COR-L47 (cell line): ENCODE results near the gene TEX19.
"Not testable (repeated sequence)": the region's sequence is repeated elsewhere in the genome, so short reads cannot be mapped to it uniquely, and the experiment has no call there.

Experiments
- DNase-seq: peaks from one replicate; lab custom pipeline; 2025; lab: John Stamatoyannopoulos, UW

Gene TEX19

GRCh38 chr17:82356845-82357355 is 2.1 kb upstream of the TEX19 start:
- DNase-seq = peak; percentile 36

GRCh38 chr17:82357394-82357793 is 1.7 kb upstream of the TEX19 start:
- DNase-seq = no peak

- DNase-seq = not testable (repeated sequence)
These were observed 516 bp downstream of the TEX19 start for GRCh38 chr17:82359451-82360074.

- no peak for DNase-seq
These were observed 3.0 kb downstream of the TEX19 start for GRCh38 chr17:82361885-82362633.

GRCh38 chr17:82365606-82366295 is 6.7 kb downstream of the TEX19 start:
- no peak for DNase-seq

GRCh38 chr17:82366749-82367148 is 7.7 kb downstream of the TEX19 start:
- peak; percentile 49 for DNase-seq

- no peak for DNase-seq
These were observed 8.9 kb downstream of the TEX19 start for GRCh38 chr17:82367724-82368524.

- no peak for DNase-seq
These were observed 10.2 kb downstream of the TEX19 start for GRCh38 chr17:82369211-82369610.

GRCh38 chr17:82370471-82371332 is 11.7 kb downstream of the TEX19 start:
- DNase-seq = no peak

GRCh38 chr17:82371333-82372248 is 12.5 kb downstream of the TEX19 start, which contains the start of gene UTS2R:
UTS2R (plus strand) TSS chr17:82371765; CDS start chr17:82374325, 2,560 bp downstream.
- DNase-seq = no peak

GRCh38 chr17:82372249-82373071 is 13.4 kb downstream of the TEX19 start:
- no peak for DNase-seq

- DNase-seq = not testable (repeated sequence)
These were observed 14.0 kb downstream of the TEX19 start for GRCh38 chr17:82373072-82373452.

GRCh38 chr17:82373731-82374625 is 14.9 kb downstream of the TEX19 start:
- DNase-seq = no peak

GRCh38 chr17:82374626-82375331 is 15.7 kb downstream of the TEX19 start:
- DNase-seq = no peak

- no peak for DNase-seq
These were observed 16.5 kb downstream of the TEX19 start for GRCh38 chr17:82375359-82376041.

- DNase-seq = no peak
These were observed 17.1 kb downstream of the TEX19 start for GRCh38 chr17:82376042-82376730.
